Lung (tissue), 12 donors: ENCODE measurements around the gene CDKAL1. TPM values are rescaled to one million over a fixed set of nuclear protein-coding genes. Genes with fewer than 3 reads are reported as not detected.

Experiments
- ATAC-seq: fragments of 200-7000 bp; cut with Tn5 transposase; one replicate; pipeline ENCODE4 v1.9.1; 2020; ENCODE audit warnings: moderate number of reproducible peaks; ENCODE audit not compliant: insufficient read depth, low FRiP score
- DNase-seq, 3 donors: peaks; one replicate each; pipeline ENCODE4 v3.0.0-alpha.2; 2013 to 2017
- H3K27ac ChIP-seq, 2 donors: one replicate each; pipeline ENCODE4 v1.5.1; 2013; ENCODE audit warnings: mild to moderate bottlenecking in 2 of 2, moderate library complexity in 2 of 2, control low read depth in 1 of 2, inconsistent platforms in 1 of 2, low read depth in 1 of 2, low read length in 1 of 2
- H3K27me3 ChIP-seq, 3 donors: one replicate each; pipeline ENCODE4 v1.5.1; 2013; ENCODE audit warnings: low read length in 2 of 3; ENCODE audit not compliant: control insufficient read depth in 3 of 3, insufficient read depth in 3 of 3
- H3K36me3 ChIP-seq, 4 donors: one replicate each; pipeline ENCODE4 v1.5.1; 2013; ENCODE audit warnings: low read length in 4 of 4, mild to moderate bottlenecking in 1 of 4, moderate library complexity in 1 of 4; ENCODE audit not compliant: control insufficient read depth in 4 of 4, insufficient read depth in 4 of 4
- H3K4me1 ChIP-seq, 5 donors: one replicate each; pipeline ENCODE4 v1.5.1; 2013; ENCODE audit warnings: low read length in 5 of 5, mild to moderate bottlenecking in 2 of 5, moderate library complexity in 1 of 5; ENCODE audit not compliant: control insufficient read depth in 5 of 5, insufficient read depth in 5 of 5
- H3K4me3 ChIP-seq: one replicate; pipeline ENCODE4 v1.5.1; 2013; ENCODE audit warnings: mild to moderate bottlenecking, control low read depth, moderate library complexity
- H3K9ac ChIP-seq, 2 donors: one replicate each; pipeline ENCODE4 v1.5.1; 2013; ENCODE audit warnings: low read length in 2 of 2, control low read depth in 1 of 2; ENCODE audit not compliant: insufficient read depth in 1 of 2
- H3K9me3 ChIP-seq, 4 donors: one replicate each; pipeline ENCODE4 v1.5.1; 2013; ENCODE audit warnings: low read length in 3 of 4, mild to moderate bottlenecking in 1 of 4, moderate library complexity in 1 of 4; ENCODE audit not compliant: control insufficient read depth in 4 of 4, insufficient read depth in 3 of 4
- WGBS, 2 donors: extraction: QIAGEN DNeasy Blood & Tissue Kit; methylation state at CpG; one replicate each; pipeline ENCODE4 v1.1.7; 2013; 5-methylcytosine and 5-hydroxymethylcytosine counted together
- polyA plus RNA-seq, 2 donors: library from polyadenylated mRNA; stranded (reverse); fragments of 200-250 nt; gene quantifications; one replicate each; pipeline ENCODE4 v1.2.1, GENCODE V29; 2013
- total RNA-seq, 2 donors: library from RNA; depleted of rRNA in 1 of 2; stranded (reverse); fragments of >200 nt in 1 of 2; gene quantifications; one replicate each; pipeline ENCODE4 v1.2.1, GENCODE V29; 2014 to 2021
- TF ChIP-seq, protein P1 (sequence below): IDR thresholded peaks from 2 replicates; pipeline ENCODE4 v1.5.1; 2012; ENCODE audit warnings: mild to moderate bottlenecking; ENCODE audit errors: control extremely low read depth, extremely low read depth
- donor health status: control.
- donor health status: control.
- donor health status: Bipolar disorder and iron deficiency.
- donor health status: healthy.
- donor health status: DM: yes; HTN: yes; CAD: no.

CDKAL1 gene
- total and polyA plus RNA-seq, 4 donors = 4.0 to 39.0 (median 10.0) TPM

DNA sequence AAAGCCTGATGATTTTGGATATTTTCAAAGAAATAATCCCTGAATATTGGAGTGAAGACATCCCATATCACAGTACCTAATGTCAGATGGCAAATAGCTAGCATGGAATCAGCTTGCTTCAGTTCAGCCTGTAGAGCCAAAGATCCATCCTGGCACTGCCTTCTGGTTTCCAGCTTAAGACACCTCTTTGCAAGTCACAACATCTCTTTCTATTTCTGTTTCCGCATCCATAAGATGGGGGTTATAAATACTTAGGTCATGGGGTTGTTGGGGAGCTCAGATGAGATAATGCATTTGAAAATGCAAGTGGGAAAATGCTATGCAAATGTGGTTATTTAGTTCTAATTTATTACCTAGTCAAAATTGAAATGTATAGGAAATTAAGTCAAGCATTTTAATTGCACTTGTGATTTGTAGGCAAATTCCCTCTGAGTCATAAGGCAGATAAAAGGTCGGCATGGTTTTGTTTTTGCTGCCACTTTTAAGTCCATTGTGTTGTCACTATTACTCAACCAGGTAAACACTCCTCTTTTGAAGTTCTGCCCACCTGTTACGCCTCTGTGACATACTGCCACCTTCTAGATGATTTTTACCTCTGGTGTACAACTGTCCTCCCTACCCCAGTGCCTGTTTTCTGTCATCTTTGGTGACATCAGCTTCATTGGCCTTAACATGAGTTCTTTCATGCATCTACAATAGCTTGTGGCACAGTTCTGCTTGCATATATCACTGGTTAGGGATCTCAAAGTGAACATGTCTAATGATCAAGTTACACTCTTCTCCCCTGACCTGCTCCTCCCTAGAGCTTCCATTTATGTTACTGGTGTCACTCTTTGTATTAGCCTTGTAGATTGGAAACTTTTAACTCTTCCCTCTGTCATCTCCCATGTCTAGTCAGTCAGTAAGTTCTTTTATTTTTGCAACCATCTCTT is 96.6 kb downstream of the CDKAL1 start:
- H3K9me3 ChIP-seq = no peaks in the 10 kb centered on the region
- peaks cover 0 to 7% (median 1%) of the 10 kb centered on the region in 5 donors for H3K4me1 ChIP-seq
- peaks cover 0 to 2% (median 0%) of the 10 kb centered on the region in 4 donors for H3K36me3 ChIP-seq
- TF ChIP-seq, protein P1, sequence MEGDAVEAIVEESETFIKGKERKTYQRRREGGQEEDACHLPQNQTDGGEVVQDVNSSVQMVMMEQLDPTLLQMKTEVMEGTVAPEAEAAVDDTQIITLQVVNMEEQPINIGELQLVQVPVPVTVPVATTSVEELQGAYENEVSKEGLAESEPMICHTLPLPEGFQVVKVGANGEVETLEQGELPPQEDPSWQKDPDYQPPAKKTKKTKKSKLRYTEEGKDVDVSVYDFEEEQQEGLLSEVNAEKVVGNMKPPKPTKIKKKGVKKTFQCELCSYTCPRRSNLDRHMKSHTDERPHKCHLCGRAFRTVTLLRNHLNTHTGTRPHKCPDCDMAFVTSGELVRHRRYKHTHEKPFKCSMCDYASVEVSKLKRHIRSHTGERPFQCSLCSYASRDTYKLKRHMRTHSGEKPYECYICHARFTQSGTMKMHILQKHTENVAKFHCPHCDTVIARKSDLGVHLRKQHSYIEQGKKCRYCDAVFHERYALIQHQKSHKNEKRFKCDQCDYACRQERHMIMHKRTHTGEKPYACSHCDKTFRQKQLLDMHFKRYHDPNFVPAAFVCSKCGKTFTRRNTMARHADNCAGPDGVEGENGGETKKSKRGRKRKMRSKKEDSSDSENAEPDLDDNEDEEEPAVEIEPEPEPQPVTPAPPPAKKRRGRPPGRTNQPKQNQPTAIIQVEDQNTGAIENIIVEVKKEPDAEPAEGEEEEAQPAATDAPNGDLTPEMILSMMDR = no peak
- no peak overlapping the region for H3K9ac ChIP-seq
- H3K4me3 ChIP-seq = no peak overlapping the region
- H3K27ac ChIP-seq = no peak overlapping the region
- WGBS, 2 donors = 78 to 85% methylated on average over 3 of the region's 3 CpGs
- no peak for DNase-seq
- ATAC-seq = no peak
- no peaks in the 10 kb centered on the region for H3K27me3 ChIP-seq

DNA sequence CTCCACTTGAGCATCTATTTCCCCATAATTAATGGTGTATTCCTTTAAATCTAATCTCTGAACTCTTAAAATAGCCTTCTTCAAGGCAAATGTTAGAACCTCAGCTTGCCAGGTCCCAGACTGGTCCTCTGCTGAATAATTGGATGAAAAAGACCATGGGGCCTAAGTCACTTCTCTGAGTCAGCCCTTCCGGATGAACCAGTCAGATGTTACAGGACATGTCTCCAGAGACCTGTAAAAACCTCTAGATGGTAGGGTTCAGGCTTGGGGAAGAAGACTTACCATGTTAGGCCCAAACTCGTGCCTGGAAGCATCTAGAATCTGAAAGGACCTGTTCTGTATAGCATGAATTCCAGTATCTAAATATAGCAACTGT is 97.3 kb downstream of the CDKAL1 start:
- Histone ChIP-seq H3K9me3 (no peaks in the 10 kb centered on the region), H3K36me3 (peaks cover 0 to 2% (median 0%) of the 10 kb centered on the region in 4 donors), H3K4me3 (no peak overlapping the region), H3K27ac (no peak overlapping the region), H3K4me1 (peaks cover 0 to 7% (median 1%) of the 10 kb centered on the region in 5 donors), H3K27me3 (no peaks in the 10 kb centered on the region), H3K9ac (no peak overlapping the region)
- no peak for DNase-seq
- 87 to 98% methylated on average over 2 of the region's 2 CpGs for WGBS, 2 donors
- TF ChIP-seq, protein P1 = no peak
- no peak for ATAC-seq

DNA sequence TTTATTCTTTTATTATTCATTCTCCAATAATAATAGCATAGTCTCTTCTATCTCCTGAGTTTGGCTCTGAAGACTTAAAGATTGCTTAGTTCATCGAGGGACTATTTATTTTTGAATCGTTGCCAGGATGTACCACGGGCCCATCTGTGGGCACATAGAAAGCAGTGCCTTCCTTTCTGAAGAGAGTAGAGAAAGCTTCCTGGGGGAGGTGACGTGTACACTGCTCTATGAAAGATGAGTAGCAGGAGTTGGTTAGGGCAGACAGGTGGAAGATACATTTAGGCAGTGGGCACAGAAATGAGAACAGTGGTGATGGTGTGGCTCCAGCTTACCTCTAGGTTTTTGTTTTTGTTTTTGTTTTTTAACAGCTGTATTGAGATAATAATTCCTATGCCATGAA is 98.4 kb downstream of the CDKAL1 start:
- no peak overlapping the region for H3K4me3 ChIP-seq
- TF ChIP-seq, protein P1 = no peak
- 82 to 86% methylated on average over 4 of the region's 4 CpGs for WGBS, 2 donors

More for the DNA sequence above, 98.4 kb downstream of the CDKAL1 start:
- no peaks in the 10 kb centered on the region for H3K27me3 ChIP-seq
- peaks cover 0 to 7% (median 1%) of the 10 kb centered on the region in 5 donors for H3K4me1 ChIP-seq
- DNase-seq (no peak), ATAC-seq (no peak)
- H3K36me3 ChIP-seq = peaks cover 0 to 2% (median 0%) of the 10 kb centered on the region in 4 donors
- H3K9ac ChIP-seq = no peak overlapping the region
- no peak overlapping the region for H3K27ac ChIP-seq
- H3K9me3 ChIP-seq = no peaks in the 10 kb centered on the region
